A673 (cell line): Measurements from ENCODE around the gene C1orf159. TPM values are rescaled to one million over a fixed set of nuclear protein-coding genes. Genes with fewer than 3 reads are reported as not detected.

Experiments used
- BruUV-seq: library from RNA; stranded (reverse); fragments of 400-500 nt; replicated peaks from 2 replicates; lab custom pipeline; 2021; lab: Mats Ljungman, UMichigan
- CTCF ChIA-PET: fragments of 300-600 bp; sonication (Branson Sonifier 250); formaldehyde crosslinking; loops from one replicate; lab custom pipeline; 2022; ENCODE audit warnings: antibody characterized with exemption; lab: Charles Lee
- POLR2A ChIA-PET: fragments of 300-600 bp; sonication (Branson Sonifier 250); formaldehyde crosslinking; loops from one replicate; lab custom pipeline; 2022; ENCODE audit warnings: antibody characterized with exemption; ENCODE audit not compliant: low non-redundant PET; lab: Charles Lee
- DNase-seq: peaks from one replicate; pipeline ENCODE4 v3.0.0-alpha.2; 2015; ENCODE audit warnings: low spot score
- H3K27ac ChIP-seq: fragments of 200-600 bp; sonication (generic); 2 replicates; pipeline ENCODE4 v1.5.1; 2016; ENCODE audit warnings: mixed run types, low read depth, mild to moderate bottlenecking, mixed read lengths, antibody characterized with exemption, low read length; ENCODE audit not compliant: poor library complexity, severe bottlenecking
- H3K27me3 ChIP-seq: fragments of 200-600 bp; sonication (generic); replicated peaks from 2 replicates; pipeline ENCODE4 v1.6.1; 2017; ENCODE audit warnings: mixed run types, low read depth, mild to moderate bottlenecking, mixed read lengths, antibody characterized with exemption, low read length; ENCODE audit not compliant: insufficient read depth, poor library complexity
- H3K36me3 ChIP-seq: fragments of 200-600 bp; sonication (generic); 2 replicates; pipeline ENCODE4 v1.6.1; 2016; ENCODE audit warnings: mixed run types, mild to moderate bottlenecking, mixed read lengths, antibody characterized with exemption, low read length; ENCODE audit not compliant: insufficient read depth, poor library complexity, severe bottlenecking
- H3K4me1 ChIP-seq: fragments of 200-600 bp; sonication (generic); 2 replicates; pipeline ENCODE4 v1.6.1; 2017; ENCODE audit warnings: mixed run types, mild to moderate bottlenecking, mixed read lengths, antibody characterized with exemption, low read length; ENCODE audit not compliant: insufficient read depth, poor library complexity, severe bottlenecking
- H3K4me3 ChIP-seq: fragments of 200-600 bp; sonication (generic); 2 replicates; pipeline ENCODE4 v1.5.1; 2016; ENCODE audit warnings: low read depth, mixed run types, mild to moderate bottlenecking, mixed read lengths, low read length; ENCODE audit not compliant: poor library complexity, severe bottlenecking
- H3K9me3 ChIP-seq: fragments of 200-600 bp; sonication (generic); 2 replicates; pipeline ENCODE4 v1.6.1; 2016; ENCODE audit warnings: mixed run types, low read depth, mild to moderate bottlenecking, mixed read lengths, antibody characterized with exemption, low read length; ENCODE audit not compliant: poor library complexity, severe bottlenecking
- EZH2 ChIP-seq: fragments of 200-600 bp; sonication (generic); IDR thresholded peaks from 2 replicates; pipeline ENCODE4 v1.6.1; 2017; ENCODE audit warnings: borderline replicate concordance, low read depth, mild to moderate bottlenecking, mixed read lengths, antibody characterized with exemption, low read length; ENCODE audit not compliant: poor library complexity, severe bottlenecking
- intact Hi-C: fragments of 100-400 bp; cut with micrococcal nuclease; formaldehyde crosslinking; loops from one replicate; pipeline ENCODE4 v1.10.0; 2022; ENCODE audit not compliant: unreplicated experiment
- total RNA-seq: library from RNA; stranded (reverse); gene quantifications from 2 replicates; pipeline ENCODE4 v1.2.3, GENCODE V29; 2021
- TF ChIP-seq, protein P1 (sequence below): fragments of 300-800, 200-600 bp; sonication (generic); conservative IDR thresholded peaks from 2 replicates; pipeline ENCODE4 v1.5.1; 2017; ENCODE audit warnings: low read depth, mild to moderate bottlenecking, antibody characterized with exemption, low read length, moderate library complexity, mixed read lengths

C1orf159 gene
- total RNA-seq, 1 experiment from 2014 or later = 26.8 TPM

DNA sequence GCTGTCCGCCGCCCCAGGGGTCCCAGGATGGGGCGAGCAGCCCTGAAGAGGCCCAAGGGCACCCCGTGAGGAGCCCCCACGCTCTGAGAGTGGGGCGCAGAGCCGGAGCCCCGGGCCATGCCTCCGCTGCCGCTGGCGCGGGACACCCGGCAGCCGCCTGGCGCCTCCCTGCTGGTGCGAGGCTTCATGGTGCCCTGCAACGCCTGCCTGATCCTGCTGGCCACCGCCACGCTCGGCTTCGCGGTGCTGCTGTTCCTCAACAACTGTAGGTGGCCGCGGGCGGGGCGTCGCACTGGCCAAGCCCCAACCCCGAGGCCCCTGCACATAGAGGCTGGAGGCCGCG, 81.5 kb downstream of the C1orf159 start:
- peaks cover 26% of the 10 kb centered on the region for H3K4me1 ChIP-seq
- H3K27ac ChIP-seq = no peak overlapping the region
- no peak overlapping the region for H3K4me3 ChIP-seq
- DNase-seq = no peak
- H3K36me3 ChIP-seq = no peaks in the 10 kb centered on the region
- ChIA-PET POLR2A (no interaction called here), CTCF (no interaction called here)
- TF ChIP-seq, protein P1, sequence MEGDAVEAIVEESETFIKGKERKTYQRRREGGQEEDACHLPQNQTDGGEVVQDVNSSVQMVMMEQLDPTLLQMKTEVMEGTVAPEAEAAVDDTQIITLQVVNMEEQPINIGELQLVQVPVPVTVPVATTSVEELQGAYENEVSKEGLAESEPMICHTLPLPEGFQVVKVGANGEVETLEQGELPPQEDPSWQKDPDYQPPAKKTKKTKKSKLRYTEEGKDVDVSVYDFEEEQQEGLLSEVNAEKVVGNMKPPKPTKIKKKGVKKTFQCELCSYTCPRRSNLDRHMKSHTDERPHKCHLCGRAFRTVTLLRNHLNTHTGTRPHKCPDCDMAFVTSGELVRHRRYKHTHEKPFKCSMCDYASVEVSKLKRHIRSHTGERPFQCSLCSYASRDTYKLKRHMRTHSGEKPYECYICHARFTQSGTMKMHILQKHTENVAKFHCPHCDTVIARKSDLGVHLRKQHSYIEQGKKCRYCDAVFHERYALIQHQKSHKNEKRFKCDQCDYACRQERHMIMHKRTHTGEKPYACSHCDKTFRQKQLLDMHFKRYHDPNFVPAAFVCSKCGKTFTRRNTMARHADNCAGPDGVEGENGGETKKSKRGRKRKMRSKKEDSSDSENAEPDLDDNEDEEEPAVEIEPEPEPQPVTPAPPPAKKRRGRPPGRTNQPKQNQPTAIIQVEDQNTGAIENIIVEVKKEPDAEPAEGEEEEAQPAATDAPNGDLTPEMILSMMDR = no peak
- TF ChIP-seq EZH2 = no peak
- no peaks in the 10 kb centered on the region for H3K9me3 ChIP-seq
- H3K27me3 ChIP-seq = no peaks in the 10 kb centered on the region
- no TSS peak for BruUV-seq
- intact Hi-C loops = loop anchor here (10.0 kb wide), 1 partner anchor 80 kb away; the partner anchor contains the start of gene C1orf159

DNA sequence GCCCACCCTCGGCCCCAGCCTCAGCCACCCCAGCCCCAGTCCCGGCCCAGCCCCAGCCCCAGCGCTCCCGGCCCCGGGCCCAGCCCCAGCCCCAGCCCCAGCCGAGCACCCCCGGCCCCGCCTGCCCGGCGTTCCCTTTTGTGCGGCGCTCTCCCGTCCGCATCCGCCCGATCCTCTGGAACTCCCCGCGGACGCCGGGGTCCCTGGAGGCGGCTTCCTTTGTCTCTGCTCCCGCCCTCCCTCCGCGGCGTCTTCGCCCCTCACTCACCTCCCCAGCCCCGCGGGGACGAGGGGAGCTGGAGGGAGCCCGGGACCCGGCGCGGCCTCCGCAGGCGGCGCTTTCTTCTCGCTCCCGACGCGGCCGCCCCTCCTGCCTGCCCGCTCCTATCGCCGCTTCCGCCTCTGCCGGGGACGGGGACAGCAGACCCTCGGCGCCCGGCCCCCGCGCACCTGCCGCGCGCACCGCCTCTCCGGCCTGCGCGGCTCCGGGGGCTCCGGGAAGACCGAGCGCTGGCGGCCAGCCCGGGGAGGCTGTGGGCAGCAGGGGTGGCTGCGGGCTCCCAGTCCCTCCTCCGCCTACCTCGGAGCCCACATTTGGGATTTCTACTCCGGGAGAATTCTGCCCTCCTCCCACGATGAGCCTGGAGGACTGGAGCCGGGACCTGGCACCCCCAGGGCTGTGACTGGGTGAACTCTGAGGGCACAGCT, 82.0 kb downstream of the C1orf159 start:
- no TSS peak for BruUV-seq
- peak overlapping the region; percentile 48 for H3K4me3 ChIP-seq
- intact Hi-C loops = loop anchor here (10.0 kb wide), 1 partner anchor 81 kb away; the partner anchor contains the start of gene C1orf159
- TF ChIP-seq, protein P1 = no peak
- TF ChIP-seq EZH2 = no peak
- no peaks in the 10 kb centered on the region for H3K27me3 ChIP-seq
- POLR2A ChIA-PET = no interaction called here
- CTCF ChIA-PET = interaction anchor here (0.6 kb wide), 1 partner anchor 82 kb away, joined by 3 read pairs; the partner anchor contains the start of gene C1orf159
- H3K36me3 ChIP-seq = no peaks in the 10 kb centered on the region
- DNase-seq = no peak
- peaks cover 20% of the 10 kb centered on the region for H3K4me1 ChIP-seq
- H3K9me3 ChIP-seq = no peaks in the 10 kb centered on the region
- H3K27ac ChIP-seq = no peak overlapping the region

DNA sequence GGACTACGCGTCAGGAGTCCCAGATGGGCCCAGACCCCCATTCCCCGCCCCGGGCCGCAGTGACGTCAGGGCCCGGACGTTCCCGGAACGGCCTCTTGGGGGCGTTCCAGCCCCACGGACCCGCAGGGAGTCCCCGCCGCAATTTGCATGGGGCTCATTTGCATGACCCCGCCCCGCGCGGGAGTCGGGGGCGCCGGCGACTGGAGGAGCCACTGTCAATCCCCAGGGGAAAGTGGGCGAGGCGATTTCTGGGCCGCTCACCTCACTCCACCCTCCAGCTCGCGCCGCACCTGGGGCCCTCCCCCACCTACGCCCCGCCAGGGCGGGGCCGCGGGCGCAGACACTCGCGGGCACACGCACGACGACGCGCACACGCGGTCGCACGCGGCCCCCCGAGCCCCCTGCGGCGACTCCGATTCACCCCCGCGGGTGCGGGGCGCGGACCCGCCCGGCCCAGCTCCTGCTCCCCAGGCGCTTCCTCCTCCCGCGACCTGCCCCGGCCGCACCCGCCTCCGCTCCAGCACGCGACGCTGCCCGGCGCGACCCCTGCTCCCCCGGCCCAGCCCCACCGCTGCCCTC, 82.8 kb downstream of the C1orf159 start:
- peak overlapping the region; percentile 50 for H3K27ac ChIP-seq
- intact Hi-C loops = loop anchor here (10.0 kb wide), 1 partner anchor 82 kb away; the partner anchor contains the start of gene C1orf159
- no TSS peak for BruUV-seq
- H3K4me1 ChIP-seq = peaks cover 20% of the 10 kb centered on the region
- H3K36me3 ChIP-seq = no peaks in the 10 kb centered on the region
- ChIA-PET CTCF (interaction anchor here (0.6 to 1.0 kb wide), 2 partner anchors 13 to 83 kb away, joined by 3 to 7 read pairs; partner anchors contain the start of genes AGRN and C1orf159), POLR2A (no interaction called here)
- peak overlapping the region; percentile 48 for H3K4me3 ChIP-seq
- TF ChIP-seq, protein P1 = peak; percentile 83
- TF ChIP-seq EZH2 = no peak
- DNase-seq = peak; percentile 96
- H3K9me3 ChIP-seq = no peaks in the 10 kb centered on the region
- no peaks in the 10 kb centered on the region for H3K27me3 ChIP-seq
